ACC112 (cell line): ENCODE results near the gene TMEM121B.

ENCODE experiments used
- H2AFZ ChIP-seq: fragments of 200-600 bp; sonication (generic); one replicate; pipeline ENCODE4 v1.6.0; 2017; ENCODE audit warnings: antibody characterized with exemption, low read length; ENCODE audit not compliant: unreplicated experiment
- H3K27ac ChIP-seq: fragments of 200-600 bp; sonication (generic); 2 replicates; pipeline ENCODE4 v1.5.1; 2014; ENCODE audit warnings: low read depth, mild to moderate bottlenecking, antibody characterized with exemption, low read length, moderate library complexity
- H3K27me3 ChIP-seq: fragments of 200-600 bp; sonication (generic); 2 replicates; pipeline ENCODE4 v1.6.1; 2014; ENCODE audit warnings: mild to moderate bottlenecking, antibody characterized with exemption, low read length, moderate library complexity, mixed read lengths; ENCODE audit not compliant: insufficient read depth
- H3K36me3 ChIP-seq: fragments of 200-600 bp; sonication (generic); 2 replicates; pipeline ENCODE4 v1.6.1; 2016; ENCODE audit warnings: mild to moderate bottlenecking, antibody characterized with exemption, low read length, moderate library complexity, mixed read lengths; ENCODE audit not compliant: insufficient read depth
- H3K4me1 ChIP-seq: fragments of 200-600 bp; sonication (generic); one replicate; pipeline ENCODE4 v1.6.1; 2016; ENCODE audit warnings: low read length, mixed read lengths; ENCODE audit not compliant: insufficient read depth, unreplicated experiment, control insufficient read depth
- H3K4me3 ChIP-seq: fragments of 200-600 bp; sonication (generic); 2 replicates; pipeline ENCODE4 v1.5.1; 2014; ENCODE audit warnings: mild to moderate bottlenecking, low read depth, low read length
- H3K79me2 ChIP-seq: fragments of 200-600 bp; sonication (generic); one replicate; pipeline ENCODE4 v1.6.0; 2016; ENCODE audit warnings: low read length; ENCODE audit not compliant: control insufficient read depth, unreplicated experiment, insufficient read depth

Gene TMEM121B

DNA sequence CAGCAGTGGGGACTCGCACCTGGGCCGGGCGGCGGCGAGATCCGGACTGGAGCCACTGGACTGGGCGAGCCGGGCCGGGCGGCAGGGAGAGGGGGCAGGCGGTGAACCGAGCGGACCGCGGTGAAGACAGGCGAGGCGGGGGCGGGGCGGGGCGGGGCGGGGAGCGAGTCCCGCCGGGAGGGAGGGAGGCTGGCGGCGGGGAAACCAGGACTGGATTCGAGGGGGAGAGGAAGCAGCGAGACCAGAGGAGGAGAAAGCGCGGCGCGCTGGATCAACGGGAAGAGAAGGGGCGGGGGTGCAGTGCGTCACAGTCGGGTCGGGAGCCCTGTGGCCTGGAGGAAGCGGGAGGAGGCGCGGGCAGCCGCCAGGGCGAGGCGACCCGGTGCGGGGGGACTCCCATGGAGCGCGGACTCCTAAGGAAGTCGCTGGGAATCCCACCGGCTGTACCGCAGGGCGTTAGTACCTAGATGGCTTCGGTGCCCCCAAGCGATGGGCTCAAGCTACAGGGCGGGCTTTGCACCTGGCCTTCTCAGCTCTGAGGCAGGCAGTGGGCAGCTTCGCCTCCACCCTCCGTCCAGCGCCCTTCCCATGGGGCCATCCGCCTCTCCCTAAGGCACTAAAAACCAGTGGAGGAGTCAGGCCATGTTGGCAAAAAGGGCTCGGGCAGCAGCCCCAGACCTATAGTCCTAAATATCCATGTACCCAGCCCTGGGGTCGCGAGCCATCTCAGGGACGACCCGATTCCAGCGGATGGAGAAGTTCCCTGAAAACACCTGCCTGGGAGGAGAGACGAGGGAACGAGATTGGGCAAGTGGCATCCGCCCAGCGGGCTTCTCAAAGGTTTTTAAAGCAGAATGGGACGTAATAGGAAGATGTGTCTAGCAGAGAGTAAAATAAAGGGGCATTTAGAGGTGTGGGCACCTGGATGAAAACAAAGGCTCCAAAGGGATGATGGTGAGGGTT lies at the start of gene TMEM121B:
TSS of gene TMEM121B (minus strand) at position 128 of the 963 bp plus-strand sequence. CDS start 233 bp downstream, outside the sequence.
- Histone ChIP-seq H3K79me2 (no peaks in the 10 kb centered on the region), H2AFZ (no peak within 1 kb of the TSS), H3K27ac (no peak within 1 kb of the TSS), H3K4me3 (peak within 1 kb of the TSS; percentile 75), H3K36me3 (no peaks in the 10 kb centered on the region), H3K4me1 (no peaks in the 10 kb centered on the region), H3K27me3 (peaks cover 24% of the 10 kb centered on the region; the same call in 1 of the 2 replicates)

DNA sequence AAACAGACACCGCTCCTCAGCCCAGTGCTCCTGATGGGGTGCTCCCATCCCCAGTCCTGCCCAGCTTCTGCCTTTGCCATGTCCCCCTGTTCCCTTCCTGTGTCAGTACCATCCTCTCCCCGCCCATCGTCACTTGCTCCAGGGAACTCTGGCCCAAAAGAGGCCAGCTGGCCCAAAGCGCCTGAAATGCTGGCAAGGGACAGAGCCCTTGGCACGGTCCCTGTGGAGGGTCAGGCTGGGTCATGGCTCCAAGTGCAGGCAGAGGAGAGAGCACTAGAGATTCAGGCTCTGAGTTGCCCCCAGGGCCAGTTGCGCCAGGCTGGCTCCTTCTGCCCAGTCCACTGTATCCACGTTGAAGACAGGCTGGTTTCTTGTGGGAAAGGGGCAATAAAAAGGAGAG lies 46.3 kb upstream of the TMEM121B start:
- no peak overlapping the region for H3K4me3 ChIP-seq
- no peaks in the 10 kb centered on the region for H3K36me3 ChIP-seq
- H3K27me3 ChIP-seq: no peaks in the 10 kb centered on the region
- no peak overlapping the region for H3K27ac ChIP-seq
- no peaks in the 10 kb centered on the region for H3K79me2 ChIP-seq
- H3K4me1 ChIP-seq: no peaks in the 10 kb centered on the region
- H2AFZ ChIP-seq: no peak overlapping the region

DNA sequence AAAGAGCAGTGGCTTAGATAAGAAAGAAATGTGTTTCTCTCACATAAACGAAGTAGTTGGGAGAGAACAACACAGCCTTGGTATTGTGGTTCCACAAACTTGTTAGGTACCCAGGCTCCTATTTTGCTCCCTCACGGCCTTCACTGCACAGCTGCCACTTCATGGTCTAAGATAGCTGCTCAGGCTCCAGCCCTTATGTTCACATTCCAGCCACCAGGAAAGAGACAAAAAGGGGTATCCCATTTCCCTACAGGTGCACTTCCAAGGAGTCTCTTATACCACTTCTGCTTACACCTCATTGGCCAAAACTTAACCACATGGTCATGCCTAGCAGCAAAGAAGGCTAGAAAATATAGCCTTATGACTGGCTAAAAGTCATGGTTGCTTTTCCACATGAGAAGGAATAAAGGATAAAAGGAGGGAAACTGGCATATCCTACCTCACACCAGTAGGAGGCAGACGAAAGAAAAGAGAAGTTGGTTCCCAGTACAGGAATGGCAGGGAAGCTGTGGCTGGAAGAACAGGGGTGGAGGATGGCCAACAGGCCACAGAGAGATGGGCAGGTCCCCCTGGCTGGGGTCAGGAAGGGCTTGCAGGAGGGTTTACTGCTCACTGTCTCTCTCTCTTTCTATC lies 43.3 kb upstream of the TMEM121B start:
- Histone ChIP-seq H2AFZ (no peak overlapping the region), H3K36me3 (no peaks in the 10 kb centered on the region), H3K79me2 (no peaks in the 10 kb centered on the region), H3K4me1 (no peaks in the 10 kb centered on the region), H3K27ac (no peak overlapping the region), H3K27me3 (no peaks in the 10 kb centered on the region), H3K4me3 (no peak overlapping the region)

DNA sequence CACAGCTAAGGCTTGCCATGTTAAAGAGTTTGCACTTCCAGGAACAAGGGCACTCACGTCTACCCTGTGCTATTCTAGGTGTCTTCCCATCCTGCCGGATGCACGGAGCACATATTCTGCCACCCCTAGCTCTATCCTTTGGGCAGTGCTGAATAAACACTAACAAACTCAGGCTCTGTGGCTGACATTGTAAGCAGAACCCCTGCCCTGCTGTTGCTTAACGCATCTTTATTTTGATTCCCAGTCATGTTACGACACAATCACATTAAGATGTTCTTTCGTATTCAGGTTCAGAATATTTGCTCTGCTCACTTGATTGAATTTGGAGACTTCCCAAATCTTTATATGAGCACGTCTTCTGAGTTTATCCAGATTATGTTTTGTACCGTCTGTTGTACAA lies 41.6 kb upstream of the TMEM121B start:
- Histone ChIP-seq H3K27ac (no peak overlapping the region), H3K79me2 (peaks cover 3% of the 10 kb centered on the region), H3K27me3 (no peaks in the 10 kb centered on the region), H2AFZ (no peak overlapping the region), H3K4me3 (no peak overlapping the region), H3K4me1 (peaks cover 1% of the 10 kb centered on the region), H3K36me3 (no peaks in the 10 kb centered on the region)

DNA sequence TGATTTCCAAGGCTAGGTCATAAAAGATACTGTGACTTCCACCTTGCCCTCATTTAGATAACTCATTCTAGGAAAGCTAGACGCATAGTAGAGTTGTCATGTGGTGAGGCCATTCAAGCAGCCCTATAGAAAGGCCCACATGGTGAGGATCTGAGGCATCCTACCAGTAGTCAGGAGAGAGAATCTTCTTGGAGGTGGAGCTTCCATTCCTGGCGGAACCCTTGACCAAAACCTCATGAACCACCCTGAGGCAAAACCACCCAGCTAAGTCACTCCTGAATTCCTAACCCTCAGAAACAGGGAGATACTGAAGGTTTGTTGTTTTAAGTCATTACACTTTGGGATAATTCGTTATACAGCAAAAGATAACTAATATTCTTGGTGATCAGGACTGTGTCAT lies 40.8 kb upstream of the TMEM121B start:
- Histone ChIP-seq H3K36me3 (no peaks in the 10 kb centered on the region), H3K27ac (no peak overlapping the region), H3K79me2 (peaks cover 9% of the 10 kb centered on the region), H3K4me1 (peaks cover 7% of the 10 kb centered on the region), H3K4me3 (no peak overlapping the region), H2AFZ (no peak overlapping the region), H3K27me3 (no peaks in the 10 kb centered on the region)

DNA sequence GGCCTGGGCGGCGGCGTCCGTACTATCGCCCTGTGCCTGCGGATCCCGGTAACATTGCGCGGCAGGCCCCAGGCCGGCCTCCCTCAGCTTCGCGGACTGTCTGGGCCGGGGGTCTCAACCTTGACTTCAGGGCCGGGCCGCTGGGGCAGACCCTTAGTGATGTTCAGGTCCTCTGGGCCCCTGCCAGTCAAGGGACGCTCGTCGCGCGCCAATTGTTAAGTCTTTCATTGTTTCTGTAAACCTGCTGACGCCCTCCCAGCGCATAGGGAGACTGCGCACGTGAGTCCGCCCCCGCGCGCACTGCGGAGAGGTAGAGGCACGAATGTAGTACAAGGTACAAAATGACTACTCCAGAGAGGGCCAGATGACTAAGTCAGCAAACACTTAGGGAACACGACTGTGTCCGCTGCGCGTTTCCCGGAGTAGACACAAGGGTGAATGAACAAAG lies 38.4 kb upstream of the TMEM121B start:
- Histone ChIP-seq H3K4me1 (peaks cover 7% of the 10 kb centered on the region), H3K27ac (peak overlapping the region; percentile 43), H3K27me3 (no peaks in the 10 kb centered on the region), H3K79me2 (peaks cover 29% of the 10 kb centered on the region), H3K4me3 (peak overlapping the region; percentile 85), H2AFZ (peak overlapping the region; percentile 87), H3K36me3 (no peaks in the 10 kb centered on the region)

DNA sequence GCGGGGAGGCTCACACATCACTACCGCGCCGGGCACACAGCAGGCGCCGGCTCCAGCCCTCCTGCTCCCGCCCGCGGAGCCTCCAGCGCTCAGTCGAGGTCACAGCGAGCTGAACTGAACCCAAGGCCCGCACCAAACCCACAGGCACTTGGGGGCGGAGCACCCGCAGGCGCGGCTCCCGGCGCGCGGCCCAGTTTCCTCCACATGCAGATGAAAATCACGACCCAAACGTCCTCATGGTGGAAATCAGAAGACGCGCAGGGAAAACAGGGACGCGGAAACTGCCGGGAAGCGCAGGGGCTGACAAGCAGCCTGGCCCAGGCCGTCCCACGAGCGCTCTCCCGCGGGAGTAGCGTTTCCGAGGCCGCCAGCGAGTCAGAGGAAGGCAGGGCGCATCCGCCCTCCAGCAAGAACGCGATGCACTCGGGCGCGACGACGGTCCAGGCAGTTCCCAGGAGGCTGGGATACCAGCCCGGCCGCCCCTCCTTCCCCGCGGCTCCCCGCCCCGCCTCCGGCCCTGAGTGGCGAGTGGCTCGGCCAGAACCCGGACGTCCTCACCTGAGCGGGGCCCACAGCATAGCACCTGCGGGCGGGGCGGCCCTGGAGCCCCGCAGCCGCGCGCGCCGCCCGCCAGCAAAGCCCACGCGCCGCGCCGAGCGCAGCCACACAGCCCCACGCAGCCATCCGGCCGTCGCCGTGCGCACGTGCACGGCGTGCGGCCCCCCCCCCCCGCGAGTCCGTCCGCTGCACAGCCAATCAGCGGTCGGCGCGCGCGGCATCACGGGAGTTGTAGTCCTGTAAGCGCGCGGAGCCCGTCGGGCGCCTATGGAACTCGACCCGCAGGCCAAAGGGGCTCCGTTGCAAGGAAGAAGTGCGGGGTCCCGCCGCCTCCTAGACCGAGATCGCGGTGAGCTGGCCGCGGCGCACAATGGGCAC lies 37.7 kb upstream of the TMEM121B start, which contains the start of gene HDHD5:
TSS of gene HDHD5 (minus strand) at position 710 of the 936 bp plus-strand sequence. CDS start at position 684, 26 bp downstream.
- H3K4me3 ChIP-seq: peak within 1 kb of the TSS; percentile 85
- peaks cover 7% of the 10 kb centered on the region for H3K4me1 ChIP-seq
- H3K27me3 ChIP-seq: no peaks in the 10 kb centered on the region
- peak within 1 kb of the TSS; percentile 87 for H2AFZ ChIP-seq
- peak within 1 kb of the TSS; percentile 69 for H3K27ac ChIP-seq
- peaks cover 31% of the 10 kb centered on the region for H3K79me2 ChIP-seq
- no peaks in the 10 kb centered on the region for H3K36me3 ChIP-seq

DNA sequence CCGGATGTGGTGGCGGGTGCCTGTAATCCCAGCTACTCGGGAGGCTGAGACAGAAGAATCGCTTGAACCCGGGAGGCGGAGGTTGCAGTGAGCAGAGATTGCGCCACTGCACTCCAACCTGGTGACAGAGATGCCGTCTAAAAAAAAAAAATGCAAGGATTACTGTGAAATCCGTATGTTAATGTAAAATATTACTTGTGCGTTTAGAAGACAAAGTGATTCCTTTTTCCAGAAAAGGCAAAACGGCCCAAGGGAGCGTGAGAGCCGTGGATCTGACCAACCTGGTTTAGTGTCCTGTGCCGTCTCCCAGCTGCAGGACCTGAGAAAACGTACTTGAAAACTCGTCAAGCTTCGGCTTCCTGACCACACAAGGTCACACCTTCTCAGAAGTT lies 37.0 kb upstream of the TMEM121B start:
- Histone ChIP-seq H2AFZ (peak overlapping the region; percentile 60), H3K27ac (peak overlapping the region; percentile 69), H3K27me3 (no peaks in the 10 kb centered on the region), H3K4me1 (peaks cover 7% of the 10 kb centered on the region), H3K79me2 (peaks cover 38% of the 10 kb centered on the region), H3K36me3 (no peaks in the 10 kb centered on the region), H3K4me3 (peak overlapping the region; percentile 85)

DNA sequence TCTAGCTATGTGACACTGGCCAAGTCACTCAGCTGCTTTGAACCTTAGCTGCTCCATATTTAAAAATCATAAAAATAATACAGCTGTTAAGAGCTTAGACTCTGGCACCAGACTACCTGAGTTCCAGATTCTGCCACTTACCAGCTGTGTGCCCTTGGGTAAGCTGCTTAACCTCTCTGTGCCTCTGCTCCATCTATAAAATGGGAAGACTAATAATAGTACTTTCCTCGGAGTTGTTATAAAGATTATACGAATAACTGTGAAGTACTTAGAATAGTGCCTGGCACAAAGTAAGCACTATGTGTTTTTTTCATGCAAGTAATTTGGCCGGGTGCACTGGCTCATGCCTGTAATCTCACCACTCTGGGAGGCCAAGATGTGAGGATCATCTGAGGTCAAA lies 36.6 kb upstream of the TMEM121B start:
- Histone ChIP-seq H3K27me3 (no peaks in the 10 kb centered on the region), H3K4me1 (peaks cover 7% of the 10 kb centered on the region), H3K27ac (no peak overlapping the region), H3K36me3 (no peaks in the 10 kb centered on the region), H2AFZ (no peak overlapping the region), H3K79me2 (peaks cover 42% of the 10 kb centered on the region), H3K4me3 (peak overlapping the region; percentile 85)

DNA sequence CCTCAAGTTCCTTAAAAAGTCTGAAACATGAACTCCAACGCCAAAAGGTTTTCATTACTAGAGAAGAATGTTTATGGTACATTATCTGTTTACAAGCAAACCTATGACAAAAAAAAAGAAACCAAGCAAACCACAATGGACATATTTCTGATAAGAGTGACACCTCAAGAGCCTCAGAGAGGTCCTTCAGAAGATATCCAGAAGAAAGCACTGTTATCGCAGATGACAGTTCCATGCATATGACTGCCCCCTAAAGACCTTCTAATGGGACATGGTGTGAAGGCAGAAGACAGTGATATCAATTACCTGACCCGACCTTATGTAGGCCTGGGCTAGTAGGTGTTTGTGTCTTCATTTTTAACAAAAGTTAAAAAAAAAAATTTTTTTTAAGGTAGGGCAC lies 34.8 kb upstream of the TMEM121B start:
- Histone ChIP-seq H3K79me2 (peaks cover 52% of the 10 kb centered on the region), H2AFZ (no peak overlapping the region), H3K27me3 (no peaks in the 10 kb centered on the region), H3K27ac (no peak overlapping the region), H3K36me3 (no peaks in the 10 kb centered on the region), H3K4me3 (peak overlapping the region; percentile 16; the same call in 1 of the 2 replicates), H3K4me1 (peaks cover 7% of the 10 kb centered on the region)
